Fibroblast of skin of right biceps (primary cell): ENCODE data around the gene LAMP2.

Experiments used
- DNase-seq: peaks from one replicate; pipeline ENCODE4 v3.0.0-alpha.2; 2013

Gene LAMP2

DNA sequence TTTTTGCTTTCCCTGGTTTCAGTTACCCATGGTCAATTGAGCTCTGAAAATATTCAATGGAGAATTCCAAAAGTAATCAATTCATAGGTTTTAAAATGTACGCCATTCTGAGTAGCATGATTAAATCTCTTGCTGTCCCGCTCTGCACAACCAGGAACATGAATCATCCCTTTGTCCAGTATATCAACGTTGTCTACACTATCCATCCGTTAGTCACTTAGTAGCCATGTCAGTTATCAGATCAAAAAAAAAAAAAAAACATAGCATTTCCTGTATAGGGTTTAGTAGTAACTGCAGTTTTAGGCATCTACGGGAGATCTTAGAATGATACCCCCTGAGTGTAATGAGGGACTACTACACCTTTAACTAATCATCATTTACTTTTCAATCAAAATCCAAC is 15.1 kb downstream of the LAMP2 start:
- peak; percentile 27 for DNase-seq

- DNase-seq, result peak; percentile 34
Observed at GRCh38 chrX:120452131-120452530, 17.0 kb downstream of the LAMP2 start.

DNA sequence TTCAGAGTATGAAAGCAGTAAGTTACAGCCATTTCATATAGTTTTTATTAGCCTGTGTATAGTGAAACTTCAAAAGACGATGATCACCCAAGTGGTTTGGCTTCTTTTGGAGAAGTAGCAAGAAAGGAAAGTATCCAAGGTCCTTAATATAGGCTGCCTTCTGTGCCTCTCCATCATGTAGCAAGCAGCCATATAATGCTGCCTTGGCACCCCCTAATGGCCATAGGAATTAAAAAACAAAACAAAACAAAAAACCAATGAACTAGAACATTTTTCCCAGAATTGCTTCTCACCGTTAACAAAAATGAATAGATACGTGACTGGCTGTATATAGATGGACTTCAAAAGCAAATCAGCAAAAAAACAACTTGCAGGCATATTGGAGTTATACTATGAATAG is 18.9 kb downstream of the LAMP2 start:
- DNase-seq, result no peak

GRCh38 chrX:120446498-120446897 is 22.6 kb downstream of the LAMP2 start:
- DNase-seq, result peak; percentile 51

DNA sequence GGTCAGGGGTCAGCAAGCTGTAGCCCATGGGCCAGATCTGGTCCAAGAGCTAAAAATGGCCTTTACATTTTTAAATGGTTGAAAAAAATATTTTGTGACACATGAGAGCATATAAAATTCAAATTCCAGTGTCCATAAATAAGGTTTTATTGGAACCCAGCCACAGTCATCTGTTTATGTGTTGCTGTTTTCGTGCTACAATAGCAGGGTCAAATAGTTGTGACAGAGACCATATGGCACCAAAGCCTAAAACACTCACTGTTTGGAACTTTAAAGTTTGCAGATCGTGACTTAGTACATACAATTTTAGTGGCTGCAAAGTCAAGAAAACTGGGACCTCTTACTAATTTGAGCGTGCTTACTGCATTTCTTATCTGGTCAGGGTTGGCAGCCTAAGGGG is 29.2 kb downstream of the LAMP2 start:
- DNase-seq, result no peak

GRCh38 chrX:120429776-120430540 is 39.1 kb downstream of the LAMP2 start:
- no peak for DNase-seq

DNA sequence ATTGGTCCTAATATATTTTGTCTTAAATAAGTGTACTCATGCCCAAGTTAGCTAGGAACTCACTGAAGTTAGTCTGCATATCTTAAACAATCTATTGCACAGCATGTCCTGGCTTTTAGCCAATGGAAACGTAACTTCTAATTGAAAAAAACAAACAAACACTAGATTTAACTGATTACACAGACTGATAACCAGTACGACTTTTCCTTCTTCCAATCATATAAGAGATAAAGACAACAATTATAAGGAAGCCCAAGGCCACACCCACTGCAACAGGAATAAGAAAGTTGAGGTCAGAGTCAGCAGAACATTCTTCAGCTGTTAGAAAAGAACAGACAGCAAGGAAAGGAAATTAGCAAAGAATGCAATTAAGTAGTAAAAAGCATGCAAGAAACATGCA is 40.8 kb downstream of the LAMP2 start:
- peak; percentile 4 for DNase-seq

DNA sequence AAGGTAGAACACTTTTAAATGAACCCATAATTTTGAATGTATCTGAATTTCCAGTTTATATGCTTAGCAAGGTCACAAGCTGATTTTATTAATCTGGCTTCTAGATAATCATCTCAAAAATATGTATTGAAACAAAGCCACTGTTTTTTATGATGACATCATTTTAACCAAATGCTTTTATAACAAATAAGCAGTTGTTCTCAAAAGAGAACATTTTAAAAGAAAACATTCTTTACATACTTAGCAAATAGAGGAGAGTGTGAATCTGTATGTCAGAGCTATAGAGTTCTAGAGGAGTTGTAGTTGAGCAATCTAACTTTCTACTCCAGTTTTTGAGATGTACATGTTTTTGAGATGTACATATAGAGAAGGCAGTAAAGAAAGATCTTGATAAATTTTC is 42.5 kb downstream of the LAMP2 start:
- peak; percentile 39 for DNase-seq

- no peak for DNase-seq
Observed at GRCh38 chrX:120419463-120419862, 49.6 kb downstream of the LAMP2 start.

- no peak for DNase-seq
Observed at GRCh38 chrX:120408168-120408567, 60.9 kb downstream of the LAMP2 start.

DNA sequence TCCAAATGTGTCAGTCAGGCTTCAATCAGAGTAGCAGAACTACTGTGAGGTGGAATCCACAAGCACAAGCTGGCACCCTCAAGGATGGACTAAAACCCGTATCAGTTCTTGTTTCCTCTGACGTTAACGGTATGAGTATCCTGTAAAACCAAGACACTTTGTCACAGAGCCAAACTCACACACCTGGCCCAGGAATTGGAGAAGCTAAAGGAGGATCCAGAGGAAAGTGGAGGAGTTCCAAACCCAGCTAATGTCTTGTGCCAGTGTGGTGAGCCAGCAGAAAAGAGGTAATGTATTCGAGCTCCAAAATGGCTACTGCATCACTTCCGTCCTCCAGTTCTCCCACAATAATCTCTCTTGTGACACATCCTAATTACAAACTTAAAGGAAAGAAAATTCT is 62.5 kb downstream of the LAMP2 start:
- DNase-seq, result no peak

GRCh38 chrX:120402369-120402768 is 66.7 kb downstream of the LAMP2 start:
- DNase-seq, result no peak

GRCh38 chrX:120401301-120401700 is 67.8 kb downstream of the LAMP2 start:
- DNase-seq, result no peak

GRCh38 chrX:120380699-120381098 is 88.4 kb downstream of the LAMP2 start:
- peak; percentile 6 for DNase-seq

DNA sequence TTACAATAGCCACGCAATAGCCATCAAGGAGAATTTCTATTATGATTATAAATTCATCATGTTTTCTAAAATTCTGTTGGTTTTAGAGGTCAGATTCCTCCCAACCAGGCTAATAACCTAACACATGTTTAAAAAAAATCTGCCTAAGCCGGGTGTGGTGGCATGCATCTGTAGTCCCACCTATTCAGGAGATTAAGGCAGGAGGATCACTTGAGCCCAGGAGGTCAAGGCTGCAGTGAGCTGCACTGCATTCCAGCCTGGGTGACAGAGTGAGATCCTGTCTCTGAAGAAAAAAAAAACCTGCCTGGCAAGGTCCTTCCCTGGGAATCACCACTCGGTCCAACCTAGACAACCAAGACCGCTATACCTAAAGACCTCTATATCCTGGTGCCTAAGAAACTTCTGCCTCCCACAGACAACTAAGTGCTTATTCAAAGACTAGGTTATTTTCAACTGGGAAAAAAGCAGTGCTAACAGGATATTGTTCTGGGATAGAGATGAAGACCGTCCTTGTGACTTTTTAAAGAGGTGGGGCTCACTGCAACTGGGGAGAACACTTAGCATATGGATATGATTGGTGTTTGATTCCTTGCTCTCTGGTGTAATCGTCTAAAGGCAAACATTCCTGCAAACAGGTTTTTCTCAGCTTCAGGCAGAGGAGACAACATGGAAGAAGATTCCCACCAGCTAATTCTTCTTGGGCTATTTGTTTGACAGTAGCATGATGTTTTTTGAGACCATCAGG is 89.0 kb downstream of the LAMP2 start:
- no peak for DNase-seq

- no peak for DNase-seq
Observed at GRCh38 chrX:120378570-120378969, 90.5 kb downstream of the LAMP2 start.
